Common myeloid progenitor, CD34-positive (primary cell): Measurements from ENCODE around the gene TNS1.
A peak's percentile ranks its signal among the peaks of the same experiment; 100 is the strongest.

ENCODE experiments used
- CTCF ChIA-PET: fragments of 350-600 bp; sonication (Branson Sonifier 250); formaldehyde crosslinking; loops from one replicate; lab custom pipeline; 2021; ENCODE audit warnings: antibody characterized with exemption; lab: Charles Lee
- POLR2A ChIA-PET: fragments of 350-600 bp; sonication (Branson Sonifier 250); formaldehyde crosslinking; loops from one replicate; lab custom pipeline; 2021; ENCODE audit warnings: antibody characterized with exemption; lab: Charles Lee
- DNase-seq, 3 donors: peaks; one replicate each; pipeline versions ENCODE4 v3.0.0 to v3.0.0-alpha.2; 2013
- H3K27ac ChIP-seq, 2 experiments: 1 replicate in 1 of 2; 2 replicates in 1 of 2; pipeline ENCODE4 v1.7.0; 2013; ENCODE audit warnings: inconsistent platforms in 2 of 2, low read length in 2 of 2, mild to moderate bottlenecking in 2 of 2, low read depth in 1 of 2, moderate library complexity in 1 of 2; ENCODE audit not compliant: severe bottlenecking in 2 of 2, insufficient read depth in 1 of 2, poor library complexity in 1 of 2
- H3K27me3 ChIP-seq, 5 experiments: replicated peaks in 2 of 5; 1 replicate in 3 of 5; 2 replicates in 2 of 5; pipeline versions ENCODE4 v1.6.1 to v1.7.0; 2013; ENCODE audit warnings: low read length in 4 of 5, mild to moderate bottlenecking in 2 of 5, moderate library complexity in 2 of 5, inconsistent platforms in 1 of 5; ENCODE audit not compliant: insufficient read depth in 5 of 5, control insufficient read depth in 4 of 5
- H3K36me3 ChIP-seq, 4 experiments: 1 replicate in 2 of 4; 2 replicates in 2 of 4; pipeline versions ENCODE4 v1.6.1 to v1.7.0; 2013; ENCODE audit warnings: low read length in 3 of 4, control low read depth in 1 of 4, mild to moderate bottlenecking in 1 of 4; ENCODE audit not compliant: control insufficient read depth in 4 of 4, insufficient read depth in 4 of 4
- H3K4me1 ChIP-seq, 4 experiments: 1 replicate in 3 of 4; 2 replicates in 1 of 4; pipeline versions ENCODE4 v1.6.1 to v1.7.1; 2013; ENCODE audit warnings: low read length in 3 of 4, mild to moderate bottlenecking in 3 of 4, control low read depth in 1 of 4, inconsistent platforms in 1 of 4, moderate library complexity in 1 of 4; ENCODE audit not compliant: control insufficient read depth in 4 of 4, insufficient read depth in 4 of 4; ENCODE audit errors: control extremely low read depth in 1 of 4
- H3K4me3 ChIP-seq, 7 experiments: 1 replicate in 4 of 7; 2 replicates in 3 of 7; pipeline versions ENCODE4 v1.5.1 to v1.7.0; 2013; ENCODE audit warnings: mild to moderate bottlenecking in 7 of 7, low read length in 6 of 7, moderate library complexity in 6 of 7, inconsistent platforms in 2 of 7, low read depth in 2 of 7, control low read depth in 1 of 7; ENCODE audit not compliant: insufficient read depth in 4 of 7, control insufficient read depth in 1 of 7; ENCODE audit errors: extremely low read depth in 1 of 7
- H3K9me3 ChIP-seq, 5 experiments: 1 replicate in 4 of 5; 2 replicates in 1 of 5; pipeline versions ENCODE4 v1.6.1 to v1.7.1; 2013; ENCODE audit warnings: low read length in 4 of 5, mild to moderate bottlenecking in 2 of 5, inconsistent platforms in 1 of 5, low read depth in 1 of 5, moderate library complexity in 1 of 5; ENCODE audit not compliant: control insufficient read depth in 4 of 5, insufficient read depth in 2 of 5; ENCODE audit errors: control extremely low read depth in 1 of 5
- WGBS: methylation state at CpG from one replicate; pipeline ENCODE4 v1.1.5; 2013; ENCODE audit not compliant: insufficient coverage; 5-methylcytosine and 5-hydroxymethylcytosine counted together

TNS1 gene

DNA sequence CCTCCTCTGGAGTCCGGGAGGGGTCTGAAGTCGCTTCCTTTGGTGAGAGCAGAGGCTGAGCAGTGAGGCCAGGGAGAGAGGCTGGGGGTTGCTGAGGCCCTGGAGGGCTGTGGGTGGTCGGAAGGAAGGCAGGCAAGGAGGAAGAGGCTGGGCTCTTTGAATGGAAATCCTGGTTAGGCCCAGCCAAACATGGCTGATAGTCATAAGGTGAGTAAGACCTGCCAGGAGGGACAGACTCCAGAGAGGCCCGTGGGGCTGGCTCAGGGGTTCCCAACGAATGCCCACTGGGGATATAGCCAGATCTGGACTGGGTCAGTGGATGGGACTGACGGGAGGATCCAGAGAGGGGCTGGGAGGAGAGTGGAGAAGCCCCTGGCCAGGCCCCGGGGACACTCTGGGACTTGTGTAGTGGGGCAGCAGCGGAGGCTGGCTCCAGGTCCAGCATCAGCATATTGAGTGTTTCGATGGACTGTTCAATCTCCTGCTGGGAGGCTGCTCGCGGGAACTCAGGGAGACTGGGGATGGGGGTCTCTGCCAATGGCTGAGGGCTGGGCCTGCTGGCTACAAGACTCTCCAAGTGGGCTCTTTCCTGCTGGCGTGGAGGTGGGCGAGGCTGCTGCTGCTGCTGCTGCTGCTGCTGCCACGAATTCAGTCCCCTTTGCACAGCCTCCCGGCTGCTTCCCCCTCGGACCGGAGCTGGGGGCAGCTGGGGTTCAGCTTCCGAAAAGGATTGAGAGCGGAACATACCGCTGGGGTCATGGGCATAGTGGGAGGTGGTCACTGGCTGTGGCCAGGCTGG is 155.0 kb downstream of the TNS1 start:
- H3K9me3 ChIP-seq: peaks cover 0 to 22% (median 9%) of the 10 kb centered on the region in 5 experiments
- H3K27me3 ChIP-seq: no peaks in the 10 kb centered on the region
- H3K4me3 ChIP-seq: no peak overlapping the region
- H3K27ac ChIP-seq: no peak overlapping the region
- no peak for DNase-seq
- ChIA-PET CTCF (no interaction called here), POLR2A (no interaction called here)
- 98% methylated on average over 16 of the region's 20 CpGs for WGBS
- peaks cover 0 to 53% (median 5%) of the 10 kb centered on the region in 4 experiments for H3K36me3 ChIP-seq
- peaks cover 0 to 10% (median 4%) of the 10 kb centered on the region in 4 experiments for H3K4me1 ChIP-seq

DNA sequence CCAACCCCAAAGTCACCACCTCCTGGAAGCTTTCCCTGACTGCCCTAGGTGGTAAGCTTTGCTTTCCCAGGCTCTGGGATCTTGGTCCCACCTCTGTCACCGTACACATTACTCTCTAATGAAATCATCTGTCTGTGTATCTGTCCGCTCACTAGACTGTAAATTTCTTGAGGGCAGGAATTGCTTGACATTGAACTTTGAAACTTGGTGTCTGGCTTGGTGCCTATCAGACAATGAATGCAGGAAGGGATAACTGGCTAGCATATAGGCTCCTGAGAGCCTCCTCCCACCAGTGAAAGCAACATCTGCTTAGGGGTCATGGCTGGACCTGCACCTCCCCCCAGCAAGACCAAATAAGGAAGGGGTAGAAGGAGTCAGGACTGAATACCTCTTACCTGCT is 155.7 kb downstream of the TNS1 start:
- WGBS: 100% methylated on average over 1 of the region's 2 CpGs
- Histone ChIP-seq H3K9me3 (peaks cover 0 to 22% (median 9%) of the 10 kb centered on the region in 5 experiments), H3K27ac (no peak overlapping the region), H3K4me1 (peaks cover 0 to 10% (median 4%) of the 10 kb centered on the region in 4 experiments), H3K36me3 (peaks cover 0 to 53% (median 5%) of the 10 kb centered on the region in 4 experiments), H3K4me3 (no peak overlapping the region), H3K27me3 (no peaks in the 10 kb centered on the region)
- POLR2A ChIA-PET: no interaction called here
- DNase-seq: no peak
- CTCF ChIA-PET: interaction anchor here (0.8 kb wide), 2 partner anchors 31 to 58 kb away, joined by 3 read pairs; no protein-coding TSS in a partner anchor

DNA sequence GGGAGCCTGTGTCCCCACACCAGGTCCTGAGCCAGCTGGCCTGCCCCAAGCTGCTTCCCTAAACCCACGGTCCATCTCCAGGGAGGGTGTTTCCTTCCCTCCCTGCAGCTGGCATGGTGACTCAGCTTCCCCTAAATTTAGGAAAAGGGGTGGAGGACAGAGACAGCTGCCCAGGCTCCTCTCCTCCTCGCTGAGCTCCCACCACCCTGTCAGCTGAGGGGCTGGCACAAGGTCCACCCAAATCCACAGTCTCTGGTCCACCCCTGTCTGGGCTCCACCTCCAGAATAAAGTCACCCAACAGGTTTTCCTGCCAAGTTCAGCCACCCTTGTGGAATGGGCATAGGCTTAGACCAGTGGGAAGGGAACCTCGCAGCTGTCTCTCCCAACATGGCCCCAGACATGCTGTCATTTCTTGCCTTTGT is 156.5 kb downstream of the TNS1 start:
- no peak overlapping the region for H3K4me3 ChIP-seq
- no peak overlapping the region for H3K27ac ChIP-seq
- 80% methylated on average over 2 of the region's 3 CpGs for WGBS
- CTCF ChIA-PET: interaction anchor here (0.8 to 1.1 kb wide), 3 partner anchors 30 to 57 kb away, joined by 3 read pairs; no protein-coding TSS in a partner anchor
- H3K4me1 ChIP-seq: peaks cover 0 to 9% (median 3%) of the 10 kb centered on the region in 4 experiments
- H3K9me3 ChIP-seq: peaks cover 0 to 22% (median 9%) of the 10 kb centered on the region in 5 experiments
- H3K36me3 ChIP-seq: peaks cover 0 to 53% (median 5%) of the 10 kb centered on the region in 4 experiments
- DNase-seq: no peak
- POLR2A ChIA-PET: no interaction called here
- H3K27me3 ChIP-seq: no peaks in the 10 kb centered on the region

DNA sequence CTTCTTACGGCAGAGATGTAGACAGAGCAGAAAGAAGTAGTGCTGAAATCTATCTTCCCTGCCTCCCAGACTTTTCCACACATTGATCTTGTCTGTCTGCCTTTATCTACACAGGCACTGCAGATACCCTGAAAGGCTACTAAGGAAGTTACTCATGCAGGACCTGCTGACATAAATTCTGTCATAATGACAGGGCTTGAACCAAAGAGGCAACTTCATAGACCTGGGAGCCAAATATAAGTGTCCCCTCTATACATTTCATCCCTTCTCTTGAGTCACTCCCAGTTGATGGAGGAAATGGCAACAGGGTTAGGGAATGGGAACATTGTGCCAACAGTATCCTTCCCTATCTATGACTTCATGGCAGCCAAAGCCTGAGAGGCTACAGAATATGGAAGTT is 157.5 kb downstream of the TNS1 start:
- Histone ChIP-seq H3K36me3 (peaks cover 0 to 53% (median 5%) of the 10 kb centered on the region in 4 experiments), H3K4me1 (no peaks in the 10 kb centered on the region), H3K9me3 (peaks cover 0 to 22% (median 9%) of the 10 kb centered on the region in 5 experiments), H3K27ac (no peak overlapping the region), H3K4me3 (no peak overlapping the region), H3K27me3 (no peaks in the 10 kb centered on the region)
- WGBS: no CpG with 5 or more reads among the region's 1 CpG
- ChIA-PET CTCF (no interaction called here), POLR2A (interaction anchor here (0.7 kb wide), 1 partner anchor 10 kb away, joined by 3 read pairs; no protein-coding TSS in a partner anchor)
- DNase-seq: no peak

DNA sequence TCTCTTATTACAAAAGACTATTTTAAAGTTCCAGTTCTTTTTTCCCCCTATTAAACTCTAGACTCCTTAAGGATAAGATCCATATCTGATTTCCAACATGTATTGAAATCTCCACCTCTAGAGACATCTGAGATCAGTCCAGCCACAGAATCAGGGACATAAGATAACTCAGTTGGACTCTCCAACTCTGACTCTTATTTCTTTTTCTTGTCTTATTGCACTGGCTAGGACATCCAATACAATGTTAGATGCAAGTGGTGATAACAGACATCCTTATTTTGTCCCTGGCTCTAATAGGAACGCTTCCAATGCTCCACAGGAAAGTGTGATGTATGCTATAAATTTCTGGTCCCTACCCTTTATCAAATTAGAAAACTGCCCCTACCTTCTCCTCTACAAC is 158.1 kb downstream of the TNS1 start:
- ChIA-PET CTCF (interaction anchor here (1.1 kb wide), 1 partner anchor 144 kb away, joined by 4 read pairs; no protein-coding TSS in a partner anchor), POLR2A (no interaction called here)
- H3K4me3 ChIP-seq: no peak overlapping the region
- H3K27me3 ChIP-seq: no peaks in the 10 kb centered on the region
- H3K4me1 ChIP-seq: no peaks in the 10 kb centered on the region
- no peak for DNase-seq
- H3K27ac ChIP-seq: no peak overlapping the region
- WGBS: no CpG with 5 or more reads among the region's 1 CpG
- peaks cover 0 to 53% (median 5%) of the 10 kb centered on the region in 4 experiments for H3K36me3 ChIP-seq
- H3K9me3 ChIP-seq: peaks cover 0 to 22% (median 9%) of the 10 kb centered on the region in 5 experiments

DNA sequence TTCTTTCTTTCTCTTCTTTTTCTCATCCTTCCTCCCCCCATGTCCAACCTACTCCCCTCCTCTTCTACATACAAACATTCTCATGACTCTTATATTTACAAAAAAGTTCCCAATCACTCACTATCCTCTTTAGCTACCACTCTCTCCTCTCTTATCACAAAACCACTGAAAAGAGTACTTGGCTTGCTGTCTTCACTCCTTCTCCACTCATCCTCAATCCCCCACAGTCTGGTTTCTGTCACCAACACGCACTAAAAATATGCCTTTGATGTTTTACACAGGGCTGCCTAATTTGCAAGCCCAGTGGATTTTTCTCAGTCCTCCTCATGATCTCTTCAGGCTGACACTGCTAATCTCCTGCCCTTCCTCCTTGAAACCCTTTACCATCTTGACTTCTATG is 159.5 kb downstream of the TNS1 start:
- ChIA-PET CTCF (interaction anchor here (1.0 to 1.1 kb wide), 2 partner anchors 44 to 146 kb away, joined by 3 to 4 read pairs; no protein-coding TSS in a partner anchor), POLR2A (no interaction called here)
- H3K4me3 ChIP-seq: no peak overlapping the region
- H3K4me1 ChIP-seq: no peaks in the 10 kb centered on the region
- WGBS: 88% methylated on average over 1 of the region's 1 CpG
- no peak for DNase-seq
- H3K36me3 ChIP-seq: peaks cover 0 to 41% (median 3%) of the 10 kb centered on the region in 4 experiments
- no peaks in the 10 kb centered on the region for H3K27me3 ChIP-seq
- peaks cover 0 to 22% (median 9%) of the 10 kb centered on the region in 5 experiments for H3K9me3 ChIP-seq
- H3K27ac ChIP-seq: no peak overlapping the region

DNA sequence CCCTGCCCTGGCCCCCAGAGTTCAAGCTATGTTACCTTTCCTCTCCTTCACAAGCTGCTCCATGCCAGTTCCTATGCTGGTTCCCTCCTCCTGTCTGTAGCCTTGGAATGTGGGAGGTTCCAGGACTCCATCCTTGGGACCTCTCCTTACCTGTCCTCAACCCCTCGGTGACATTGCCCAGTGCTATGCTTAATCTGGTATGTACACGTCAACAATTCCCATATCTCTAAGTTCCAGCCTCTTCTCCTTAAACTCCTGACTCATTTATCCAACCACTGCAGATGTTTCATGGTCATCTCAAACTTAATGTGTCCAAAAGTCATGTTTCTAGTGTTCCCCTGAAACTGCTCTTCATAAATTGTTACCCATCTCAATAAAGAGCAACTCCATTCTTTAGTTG is 160.8 kb downstream of the TNS1 start:
- Histone ChIP-seq H3K4me1 (no peaks in the 10 kb centered on the region), H3K9me3 (peaks cover 0 to 22% (median 9%) of the 10 kb centered on the region in 5 experiments), H3K27me3 (no peaks in the 10 kb centered on the region), H3K4me3 (no peak overlapping the region), H3K27ac (no peak overlapping the region), H3K36me3 (peaks cover 0 to 28% (median 1%) of the 10 kb centered on the region in 4 experiments)
- WGBS: 94% methylated on average over 2 of the region's 2 CpGs
- DNase-seq: peak in 1 of 3 donors; percentile 17
- ChIA-PET POLR2A (no interaction called here), CTCF (no interaction called here)
